Stomach (tissue), 9 donors: ENCODE data around the gene GPR82. TPM values are rescaled to one million over a fixed set of nuclear protein-coding genes. Genes with fewer than 3 reads are reported as not detected.
A peak's percentile ranks its signal among the peaks of the same experiment; 100 is the strongest.

Experiments used
- DNase-seq, 2 donors: peaks; one replicate each; pipeline versions ENCODE4 v3.0.0 to v3.0.0-alpha.2; 2013 to 2019
- H3K27ac ChIP-seq, 5 donors: fragments of 200-600 bp in 4 of 5; sonication (generic) in 4 of 5; one replicate each; pipeline ENCODE4 v1.5.1; 2013 to 2019; ENCODE audit warnings: mild to moderate bottlenecking in 1 of 5, moderate library complexity in 1 of 5
- H3K27me3 ChIP-seq, 3 donors: fragments of 200-600 bp; sonication (generic); one replicate each; pipeline ENCODE4 v1.5.1; 2017 to 2019; ENCODE audit warnings: mixed run types in 1 of 3
- H3K36me3 ChIP-seq, 4 donors: fragments of 200-600 bp; sonication (generic); 1 replicate in 3 of 4; 2 replicates in 1 of 4; pipeline ENCODE4 v1.5.1; 2016 to 2019
- H3K4me1 ChIP-seq, 4 donors: fragments of 200-600 bp; sonication (generic); one replicate each; pipeline ENCODE4 v1.5.1; 2016 to 2019
- H3K4me3 ChIP-seq, 4 donors: fragments of 200-600 bp; sonication (generic) in 3 of 4; one replicate each; pipeline ENCODE4 v1.5.1; 2016 to 2019; ENCODE audit warnings: mild to moderate bottlenecking in 1 of 4
- H3K9me3 ChIP-seq, 4 donors: fragments of 200-600 bp; sonication (generic); one replicate each; pipeline ENCODE4 v1.5.1; 2016 to 2019
- CTCF ChIP-seq, 7 experiments: fragments of 450-650 bp in 4 of 7; fragments of 200-600 bp in 3 of 7; sonication (generic) in 3 of 7; IDR thresholded peaks; one replicate each; pipeline ENCODE4 v1.5.1; 2016 to 2019; ENCODE audit warnings: antibody characterized with exemption in 7 of 7, control low read depth in 2 of 7, mild to moderate bottlenecking in 1 of 7
- EP300 ChIP-seq: sonication (generic); formaldehyde crosslinking; IDR thresholded peaks from one replicate; pipeline ENCODE4 v1.6.1; 2017; ENCODE audit warnings: antibody characterized with exemption
- POLR2A ChIP-seq, 4 donors: fragments of 450-650 bp; IDR thresholded peaks; one replicate each; pipeline ENCODE4 v1.6.1; 2016; ENCODE audit warnings: antibody characterized with exemption in 4 of 4, control low read depth in 2 of 4, mild to moderate bottlenecking in 1 of 4, moderate library complexity in 1 of 4
- POLR2AphosphoS5 ChIP-seq, 3 donors: sonication (generic); formaldehyde crosslinking; IDR thresholded peaks; one replicate each; pipeline ENCODE4 v1.6.1; 2016; ENCODE audit warnings: antibody characterized with exemption in 3 of 3
- WGBS, 5 donors: extraction: QIAGEN DNeasy Blood & Tissue Kit in 3 of 5; methylation state at CpG; one replicate each; pipeline versions ENCODE4 v1.1.5 to v1.1.7; 2013 to 2018; 5-methylcytosine and 5-hydroxymethylcytosine counted together
- intact Hi-C: fragments of 100-400 bp; cut with DNase I; formaldehyde crosslinking; loops from one replicate; pipeline ENCODE4 v1.15.1; 2023; ENCODE audit warnings: low total_unique reads
- polyA plus RNA-seq, 3 donors: library from polyadenylated mRNA; stranded (reverse); fragments of 200-250 nt; gene quantifications; one replicate each; pipeline ENCODE4 v1.2.3, GENCODE V29; 2013
- total RNA-seq, 5 donors: library from RNA; depleted of rRNA; stranded (reverse); fragments of >200 nt; gene quantifications; one replicate each; pipeline versions ENCODE4 v1.1.0 to v1.2.3, GENCODE V29; 2014 to 2016
- donor health status: healthy with polysubstance abuse.
- donor health status: Bipolar disorder and iron deficiency.
- donor health status: healthy.

GPR82 gene
- total and polyA plus RNA-seq, 8 donors: under 0.01 to 0.37 (median 0.25) TPM; not detected in 3

GRCh38 chrX:41692162-41692749, 31.7 kb upstream of the GPR82 start:
- Histone ChIP-seq H3K27ac (peak overlapping the region in 2 of 5 donors; percentile 35 to 59), H3K27me3 (no peaks in the 10 kb centered on the region), H3K4me3 (no peak overlapping the region), H3K9me3 (no peaks in the 10 kb centered on the region), H3K36me3 (no peaks in the 10 kb centered on the region), H3K4me1 (peaks cover 0 to 19% (median 5%) of the 10 kb centered on the region in 4 donors)
- intact Hi-C loops: no loop called here
- peak in 1 of 2 donors; percentile 18 for DNase-seq
- no peak for TF ChIP-seq POLR2AphosphoS5 (IDR thresholded peaks at IDR 0.05)
- no peak for TF ChIP-seq CTCF (IDR thresholded peaks at IDR 0.05)
- WGBS, 5 donors: 58 to 88% (median 80%) methylated on average over 1 of the region's 1 CpG

DNA sequence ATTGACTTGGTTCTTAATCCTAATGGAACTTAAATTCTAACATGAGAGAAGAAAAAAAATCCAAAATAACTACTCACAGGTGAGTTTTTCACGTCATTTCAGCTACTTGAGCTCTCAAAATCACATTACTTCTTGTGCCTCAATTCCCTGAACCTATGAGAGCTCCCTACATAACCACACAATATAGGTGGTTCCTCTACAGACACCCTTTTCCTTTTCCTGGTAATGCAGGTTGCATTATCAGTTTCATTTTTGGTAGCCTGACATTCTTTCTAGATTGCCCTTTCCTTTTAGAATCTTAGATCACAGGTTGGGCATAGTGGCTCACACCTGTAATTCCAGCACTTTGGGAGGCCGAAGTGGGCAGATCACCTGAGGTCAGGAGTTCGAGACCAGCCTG, 31.0 kb upstream of the GPR82 start:
- H3K27me3 ChIP-seq: no peaks in the 10 kb centered on the region
- no peak for DNase-seq
- WGBS, 5 donors: 70 to 92% (median 71%) methylated on average over 1 to 3 of the region's 3 CpGs
- TF ChIP-seq EP300 (no peak), POLR2A (IDR thresholded peaks at IDR 0.05) (no peak), CTCF (IDR thresholded peaks at IDR 0.05) (no peak), POLR2AphosphoS5 (IDR thresholded peaks at IDR 0.05) (no peak)
- H3K27ac ChIP-seq: peak overlapping the region in 2 of 5 donors; percentile 35 to 59
- H3K9me3 ChIP-seq: no peaks in the 10 kb centered on the region
- peaks cover 0 to 19% (median 5%) of the 10 kb centered on the region in 4 donors for H3K4me1 ChIP-seq
- no peaks in the 10 kb centered on the region for H3K36me3 ChIP-seq
- H3K4me3 ChIP-seq: no peak overlapping the region
- intact Hi-C loops: no loop called here

GRCh38 chrX:41695426-41695825, 28.6 kb upstream of the GPR82 start:
- no peak overlapping the region for H3K4me3 ChIP-seq
- intact Hi-C loops: no loop called here
- H3K36me3 ChIP-seq: no peaks in the 10 kb centered on the region
- no peaks in the 10 kb centered on the region for H3K9me3 ChIP-seq
- peaks cover 0 to 19% (median 5%) of the 10 kb centered on the region in 4 donors for H3K4me1 ChIP-seq
- TF ChIP-seq EP300: no peak
- no peak for TF ChIP-seq CTCF (IDR thresholded peaks at IDR 0.05)
- TF ChIP-seq POLR2A (IDR thresholded peaks at IDR 0.05): no peak
- no peaks in the 10 kb centered on the region for H3K27me3 ChIP-seq
- 62 to 77% (median 74%) methylated on average over 3 to 7 of the region's 7 CpGs for WGBS, 5 donors
- no peak for DNase-seq
- H3K27ac ChIP-seq: no peak overlapping the region

GRCh38 chrX:41703574-41704029, 20.4 kb upstream of the GPR82 start:
- Histone ChIP-seq H3K9me3 (no peaks in the 10 kb centered on the region), H3K36me3 (no peaks in the 10 kb centered on the region), H3K4me3 (no peak overlapping the region), H3K27ac (no peak overlapping the region), H3K27me3 (no peaks in the 10 kb centered on the region), H3K4me1 (no peaks in the 10 kb centered on the region)
- intact Hi-C loops: no loop called here
- no peak for DNase-seq
- TF ChIP-seq POLR2A (IDR thresholded peaks at IDR 0.05) (no peak), CTCF (IDR thresholded peaks at IDR 0.05) (no peak), EP300 (no peak), POLR2AphosphoS5 (IDR thresholded peaks at IDR 0.05) (no peak)
